GM23338 (cell line): Measurements from ENCODE around the gene STEAP3. TPM values are rescaled to one million over a fixed set of nuclear protein-coding genes. Genes with fewer than 3 reads are reported as not detected.

Source experiments
- ATAC-seq: fragments of 200-7000 bp; cut with Tn5 transposase; 3 replicates; pipeline ENCODE4 v1.9.1; 2020
- DNase-seq: peaks from one replicate; pipeline ENCODE4 v3.0.0-alpha.2; 2015; ENCODE audit warnings: low spot score
- H2AFZ ChIP-seq: fragments of 200-600 bp; sonication (generic); 2 replicates; pipeline ENCODE4 v1.8.0; 2016; ENCODE audit warnings: antibody characterized with exemption, mild to moderate bottlenecking, moderate library complexity
- H3F3A ChIP-seq: fragments of 200-600 bp; sonication (generic); replicated peaks from 2 replicates; pipeline ENCODE4 v1.8.0; 2017; ENCODE audit warnings: antibody characterized with exemption, mixed run types, low read depth
- H3K27ac ChIP-seq: fragments of 200-600 bp; sonication (generic); 2 replicates; pipeline ENCODE4 v1.6.1; 2016; ENCODE audit warnings: low read depth
- H3K27me3 ChIP-seq: fragments of 200-600 bp; sonication (generic); 2 replicates; pipeline ENCODE4 v1.8.0; 2016; ENCODE audit warnings: mild to moderate bottlenecking, mixed run types, moderate library complexity; ENCODE audit not compliant: insufficient read depth
- H3K36me3 ChIP-seq: fragments of 200-600 bp; sonication (generic); 2 replicates; pipeline ENCODE4 v1.8.0; 2016; ENCODE audit warnings: mild to moderate bottlenecking; ENCODE audit not compliant: insufficient read depth
- H3K4me1 ChIP-seq: fragments of 200-600 bp; sonication (generic); 2 replicates; pipeline ENCODE4 v1.8.0; 2016; ENCODE audit warnings: mild to moderate bottlenecking, moderate library complexity; ENCODE audit not compliant: insufficient read depth
- H3K4me2 ChIP-seq: fragments of 200-600 bp; sonication (generic); 2 replicates; pipeline ENCODE4 v1.7.1; 2017; ENCODE audit warnings: mixed run types
- H3K4me3 ChIP-seq: fragments of 200-600 bp; sonication (generic); 2 replicates; pipeline ENCODE4 v1.6.1; 2016; ENCODE audit warnings: mixed run types
- H3K79me2 ChIP-seq: fragments of 200-600 bp; sonication (generic); replicated peaks from 2 replicates; pipeline ENCODE4 v1.8.0; 2017; ENCODE audit warnings: mild to moderate bottlenecking; ENCODE audit not compliant: insufficient read depth
- H3K9me2 ChIP-seq: fragments of 200-600 bp; sonication (generic); 2 replicates; pipeline ENCODE4 v1.8.0; 2017; ENCODE audit not compliant: insufficient read depth
- H4K20me1 ChIP-seq: fragments of 200-600 bp; sonication (generic); replicated peaks from 2 replicates; pipeline ENCODE4 v1.8.0; 2017; ENCODE audit warnings: mild to moderate bottlenecking; ENCODE audit not compliant: insufficient read depth
- H3K27ac Mint-ChIP-seq: 2 replicates; pipeline ENCODE4 v1.8.0; 2020; ENCODE audit warnings: inconsistent platforms, mild to moderate bottlenecking, moderate library complexity, mixed read lengths
- H3K27me3 Mint-ChIP-seq: 3 replicates; pipeline ENCODE4 v1.8.0; 2022; ENCODE audit warnings: low read depth, mild to moderate bottlenecking, moderate library complexity, mixed read lengths, inconsistent platforms; ENCODE audit not compliant: insufficient read depth, poor library complexity
- H3K36me3 Mint-ChIP-seq: 3 replicates; pipeline ENCODE4 v1.8.0; 2021; ENCODE audit warnings: low read depth, mild to moderate bottlenecking, inconsistent platforms, moderate library complexity, mixed read lengths
- H3K4me1 Mint-ChIP-seq: 3 replicates; pipeline ENCODE4 v1.8.0; 2020; ENCODE audit warnings: mild to moderate bottlenecking, inconsistent platforms, mixed read lengths
- H3K4me3 Mint-ChIP-seq: 3 replicates; pipeline ENCODE4 v1.8.0; 2021; ENCODE audit warnings: moderate library complexity, mild to moderate bottlenecking, inconsistent platforms, mixed read lengths
- H3K9me3 Mint-ChIP-seq: 3 replicates; pipeline ENCODE4 v1.8.0; 2020; ENCODE audit warnings: moderate library complexity, mild to moderate bottlenecking, inconsistent platforms, mixed read lengths
- EZH2 ChIP-seq: fragments of 200-600 bp; sonication (generic); IDR thresholded peaks from one replicate; pipeline ENCODE4 v1.8.0; 2017; ENCODE audit warnings: antibody characterized with exemption, mild to moderate bottlenecking, low read depth; ENCODE audit not compliant: unreplicated experiment
- JUNB ChIP-seq: IDR thresholded peaks from one replicate; pipeline ENCODE4 v1.6.1; 2016; ENCODE audit warnings: antibody characterized with exemption; ENCODE audit not compliant: unreplicated experiment
- POLR2AphosphoS5 ChIP-seq: IDR thresholded peaks from 2 replicates; pipeline ENCODE4 v1.6.1; 2016; ENCODE audit warnings: antibody characterized with exemption, low read depth
- REST ChIP-seq: IDR thresholded peaks from one replicate; pipeline ENCODE4 v1.6.1; 2018; ENCODE audit warnings: antibody characterized with exemption; ENCODE audit not compliant: unreplicated experiment
- STAT1 ChIP-seq: IDR thresholded peaks from one replicate; pipeline ENCODE4 v1.6.1; 2016; ENCODE audit warnings: antibody characterized with exemption; ENCODE audit not compliant: unreplicated experiment
- polyA plus RNA-seq: library from polyadenylated mRNA; unstranded; fragments of >200 nt; fragmentation: Nextera tagmentation; extraction: Ambion mirVana; gene quantifications from 2 replicates; pipeline ENCODE4 v1.2.1, GENCODE V29; 2016
- total RNA-seq: library from RNA; depleted of rRNA; stranded (reverse); fragments of >200 nt; shearing (Covaris generic); gene quantifications from 2 replicates; pipeline ENCODE4 v1.2.3, GENCODE V29; 2014
- TF ChIP-seq, protein P1 (sequence below): fragments of 250-450 bp; sonication (Bioruptor Pico); IDR thresholded peaks from 2 replicates; pipeline ENCODE4 v1.5.0; 2020; ENCODE audit warnings: mild to moderate bottlenecking, moderate library complexity
- TF ChIP-seq, protein P2 (sequence below), 2 experiments: fragments of 200-600 bp in 1 of 2; sonication (generic) in 1 of 2; conservative IDR thresholded peaks; 2 replicates each; pipeline versions ENCODE4 v1.5.1 to v1.6.1; 2016 to 2017; ENCODE audit warnings: antibody characterized with exemption in 2 of 2, low read depth in 2 of 2, mild to moderate bottlenecking in 2 of 2, moderate library complexity in 1 of 2

Gene STEAP3
- total and polyA plus RNA-seq, 2 experiments from 2014 or later = 8.6 to 27.3 TPM

DNA sequence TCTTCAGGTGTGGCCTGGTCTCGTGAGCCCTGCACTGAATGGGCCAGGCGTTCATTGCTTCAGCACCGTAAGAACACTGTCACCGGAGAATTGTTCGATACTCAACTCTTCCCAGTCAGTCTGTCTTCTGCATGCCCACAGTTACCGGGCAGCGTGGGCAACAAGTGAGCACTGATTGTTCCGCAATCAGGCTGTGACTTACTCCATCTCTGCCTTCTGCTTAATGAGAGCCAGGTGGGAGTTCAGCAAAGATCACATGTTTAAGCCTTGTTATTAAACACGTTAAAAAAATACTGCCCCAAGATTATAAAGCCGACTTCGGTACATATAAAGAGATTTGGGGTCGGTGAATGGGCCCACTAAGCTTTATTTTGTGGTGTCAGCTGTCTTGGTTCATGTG is 3.7 kb downstream of the STEAP3 start (continued):
- TF ChIP-seq, protein P1, sequence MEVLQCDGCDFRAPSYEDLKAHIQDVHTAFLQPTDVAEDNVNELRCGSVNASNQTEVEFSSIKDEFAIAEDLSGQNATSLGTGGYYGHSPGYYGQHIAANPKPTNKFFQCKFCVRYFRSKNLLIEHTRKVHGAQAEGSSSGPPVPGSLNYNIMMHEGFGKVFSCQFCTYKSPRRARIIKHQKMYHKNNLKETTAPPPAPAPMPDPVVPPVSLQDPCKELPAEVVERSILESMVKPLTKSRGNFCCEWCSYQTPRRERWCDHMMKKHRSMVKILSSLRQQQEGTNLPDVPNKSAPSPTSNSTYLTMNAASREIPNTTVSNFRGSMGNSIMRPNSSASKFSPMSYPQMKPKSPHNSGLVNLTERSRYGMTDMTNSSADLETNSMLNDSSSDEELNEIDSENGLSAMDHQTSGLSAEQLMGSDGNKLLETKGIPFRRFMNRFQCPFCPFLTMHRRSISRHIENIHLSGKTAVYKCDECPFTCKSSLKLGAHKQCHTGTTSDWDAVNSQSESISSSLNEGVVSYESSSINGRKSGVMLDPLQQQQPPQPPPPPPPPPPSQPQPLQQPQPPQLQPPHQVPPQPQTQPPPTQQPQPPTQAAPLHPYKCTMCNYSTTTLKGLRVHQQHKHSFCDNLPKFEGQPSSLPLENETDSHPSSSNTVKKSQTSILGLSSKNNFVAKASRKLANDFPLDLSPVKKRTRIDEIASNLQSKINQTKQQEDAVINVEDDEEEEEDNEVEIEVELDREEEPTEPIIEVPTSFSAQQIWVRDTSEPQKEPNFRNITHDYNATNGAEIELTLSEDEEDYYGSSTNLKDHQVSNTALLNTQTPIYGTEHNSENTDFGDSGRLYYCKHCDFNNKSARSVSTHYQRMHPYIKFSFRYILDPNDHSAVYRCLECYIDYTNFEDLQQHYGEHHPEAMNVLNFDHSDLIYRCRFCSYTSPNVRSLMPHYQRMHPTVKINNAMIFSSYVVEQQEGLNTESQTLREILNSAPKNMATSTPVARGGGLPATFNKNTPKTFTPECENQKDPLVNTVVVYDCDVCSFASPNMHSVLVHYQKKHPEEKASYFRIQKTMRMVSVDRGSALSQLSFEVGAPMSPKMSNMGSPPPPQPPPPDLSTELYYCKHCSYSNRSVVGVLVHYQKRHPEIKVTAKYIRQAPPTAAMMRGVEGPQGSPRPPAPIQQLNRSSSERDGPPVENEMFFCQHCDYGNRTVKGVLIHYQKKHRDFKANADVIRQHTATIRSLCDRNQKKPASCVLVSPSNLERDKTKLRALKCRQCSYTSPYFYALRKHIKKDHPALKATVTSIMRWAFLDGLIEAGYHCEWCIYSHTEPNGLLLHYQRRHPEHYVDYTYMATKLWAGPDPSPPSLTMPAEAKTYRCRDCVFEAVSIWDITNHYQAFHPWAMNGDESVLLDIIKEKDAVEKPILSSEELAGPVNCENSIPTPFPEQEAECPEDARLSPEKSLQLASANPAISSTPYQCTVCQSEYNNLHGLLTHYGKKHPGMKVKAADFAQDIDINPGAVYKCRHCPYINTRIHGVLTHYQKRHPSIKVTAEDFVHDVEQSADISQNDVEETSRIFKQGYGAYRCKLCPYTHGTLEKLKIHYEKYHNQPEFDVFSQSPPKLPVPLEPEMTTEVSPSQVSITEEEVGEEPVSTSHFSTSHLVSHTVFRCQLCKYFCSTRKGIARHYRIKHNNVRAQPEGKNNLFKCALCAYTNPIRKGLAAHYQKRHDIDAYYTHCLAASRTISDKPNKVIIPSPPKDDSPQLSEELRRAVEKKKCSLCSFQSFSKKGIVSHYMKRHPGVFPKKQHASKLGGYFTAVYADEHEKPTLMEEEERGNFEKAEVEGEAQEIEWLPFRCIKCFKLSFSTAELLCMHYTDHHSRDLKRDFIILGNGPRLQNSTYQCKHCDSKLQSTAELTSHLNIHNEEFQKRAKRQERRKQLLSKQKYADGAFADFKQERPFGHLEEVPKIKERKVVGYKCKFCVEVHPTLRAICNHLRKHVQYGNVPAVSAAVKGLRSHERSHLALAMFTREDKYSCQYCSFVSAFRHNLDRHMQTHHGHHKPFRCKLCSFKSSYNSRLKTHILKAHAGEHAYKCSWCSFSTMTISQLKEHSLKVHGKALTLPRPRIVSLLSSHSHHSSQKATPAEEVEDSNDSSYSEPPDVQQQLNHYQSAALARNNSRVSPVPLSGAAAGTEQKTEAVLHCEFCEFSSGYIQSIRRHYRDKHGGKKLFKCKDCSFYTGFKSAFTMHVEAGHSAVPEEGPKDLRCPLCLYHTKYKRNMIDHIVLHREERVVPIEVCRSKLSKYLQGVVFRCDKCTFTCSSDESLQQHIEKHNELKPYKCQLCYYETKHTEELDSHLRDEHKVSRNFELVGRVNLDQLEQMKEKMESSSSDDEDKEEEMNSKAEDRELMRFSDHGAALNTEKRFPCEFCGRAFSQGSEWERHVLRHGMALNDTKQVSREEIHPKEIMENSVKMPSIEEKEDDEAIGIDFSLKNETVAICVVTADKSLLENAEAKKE (CRISPR knock-in tag) = no peak
- TF ChIP-seq POLR2AphosphoS5 (no peak), REST (no peak), JUNB (no peak)

- H3K4me3 Mint-ChIP-seq = no peak overlapping the region
- no peak overlapping the region for H3K27ac Mint-ChIP-seq
- no peaks in the 10 kb centered on the region for H3K36me3 Mint-ChIP-seq
- TF ChIP-seq, protein P2, sequence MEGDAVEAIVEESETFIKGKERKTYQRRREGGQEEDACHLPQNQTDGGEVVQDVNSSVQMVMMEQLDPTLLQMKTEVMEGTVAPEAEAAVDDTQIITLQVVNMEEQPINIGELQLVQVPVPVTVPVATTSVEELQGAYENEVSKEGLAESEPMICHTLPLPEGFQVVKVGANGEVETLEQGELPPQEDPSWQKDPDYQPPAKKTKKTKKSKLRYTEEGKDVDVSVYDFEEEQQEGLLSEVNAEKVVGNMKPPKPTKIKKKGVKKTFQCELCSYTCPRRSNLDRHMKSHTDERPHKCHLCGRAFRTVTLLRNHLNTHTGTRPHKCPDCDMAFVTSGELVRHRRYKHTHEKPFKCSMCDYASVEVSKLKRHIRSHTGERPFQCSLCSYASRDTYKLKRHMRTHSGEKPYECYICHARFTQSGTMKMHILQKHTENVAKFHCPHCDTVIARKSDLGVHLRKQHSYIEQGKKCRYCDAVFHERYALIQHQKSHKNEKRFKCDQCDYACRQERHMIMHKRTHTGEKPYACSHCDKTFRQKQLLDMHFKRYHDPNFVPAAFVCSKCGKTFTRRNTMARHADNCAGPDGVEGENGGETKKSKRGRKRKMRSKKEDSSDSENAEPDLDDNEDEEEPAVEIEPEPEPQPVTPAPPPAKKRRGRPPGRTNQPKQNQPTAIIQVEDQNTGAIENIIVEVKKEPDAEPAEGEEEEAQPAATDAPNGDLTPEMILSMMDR (conservative IDR thresholded peaks at IDR 0.05; ENCODE audit: low read depth in 2 of 2) = no peak
- no peak for TF ChIP-seq STAT1
- TF ChIP-seq REST = no peak
- TF ChIP-seq EZH2 = no peak
These were observed 4.5 kb downstream of the STEAP3 start for GRCh38 chr2:119228136-119228535.

More at GRCh38 chr2:119228136-119228535, 4.5 kb downstream of the STEAP3 start:
- H3F3A ChIP-seq = no peaks in the 10 kb centered on the region
- ATAC-seq = no peak
- peaks cover 23% of the 10 kb centered on the region for H3K4me1 ChIP-seq
- no peaks in the 10 kb centered on the region for H3K36me3 ChIP-seq
- H3K9me2 ChIP-seq = no peaks in the 10 kb centered on the region
- H3K9me3 Mint-ChIP-seq = no peaks in the 10 kb centered on the region
- H2AFZ ChIP-seq = no peak overlapping the region
- H3K27ac ChIP-seq = no peak overlapping the region
- 0 out of 2 replicates have a peak, but pooled peaks cover 5% of the 10 kb centered on the region for H3K79me2 ChIP-seq
- H3K4me3 ChIP-seq = no peak overlapping the region
- DNase-seq = no peak
- peaks cover 38% of the 10 kb centered on the region for H3K4me1 Mint-ChIP-seq
- H3K4me2 ChIP-seq = no peak overlapping the region
- H3K27me3 ChIP-seq = peaks cover 11% of the 10 kb centered on the region
- H3K27me3 Mint-ChIP-seq = peaks cover 10% of the 10 kb centered on the region
- H4K20me1 ChIP-seq = peaks cover 3% of the 10 kb centered on the region; the same call in 1 of the 2 replicates
